ENCODE data around the gene LPGAT1.

Gene LPGAT1

DNA sequence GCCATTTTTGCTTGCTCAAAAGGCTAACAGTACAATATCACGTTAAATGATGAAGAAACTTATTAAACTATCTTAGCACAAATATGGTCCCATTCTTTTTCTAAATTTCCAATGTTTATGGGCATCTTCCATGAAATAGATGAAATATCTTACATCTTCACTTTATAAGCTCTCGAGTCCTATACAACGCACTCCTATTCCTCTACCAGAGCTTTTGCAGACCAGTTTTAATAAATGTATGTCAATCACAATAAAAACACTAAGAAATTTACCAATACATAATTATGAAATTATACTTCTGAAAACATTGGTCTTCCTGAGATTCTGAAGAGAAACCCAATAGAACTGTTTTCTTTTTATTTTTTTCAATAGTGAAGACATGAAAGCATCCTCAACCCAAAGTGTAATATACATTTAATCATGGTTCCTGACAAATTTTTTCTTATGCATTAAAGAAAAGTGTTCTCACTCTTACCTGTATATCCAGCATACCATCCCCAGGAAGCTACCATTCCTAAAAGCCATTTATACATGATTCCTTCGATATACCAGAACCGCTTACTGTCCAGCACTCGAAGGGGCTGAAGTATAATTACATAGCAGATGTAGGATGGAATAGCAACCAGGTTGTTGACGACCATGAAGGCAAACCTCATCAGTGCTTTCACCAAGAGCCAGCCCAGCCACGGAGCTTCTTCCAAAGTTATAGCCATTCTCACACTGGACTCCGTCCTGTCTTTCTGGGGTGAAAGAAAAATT, 1.8 kb downstream of the LPGAT1 start:
- DNase-seq (ENCODE audit: low spot score) = no peak

DNA sequence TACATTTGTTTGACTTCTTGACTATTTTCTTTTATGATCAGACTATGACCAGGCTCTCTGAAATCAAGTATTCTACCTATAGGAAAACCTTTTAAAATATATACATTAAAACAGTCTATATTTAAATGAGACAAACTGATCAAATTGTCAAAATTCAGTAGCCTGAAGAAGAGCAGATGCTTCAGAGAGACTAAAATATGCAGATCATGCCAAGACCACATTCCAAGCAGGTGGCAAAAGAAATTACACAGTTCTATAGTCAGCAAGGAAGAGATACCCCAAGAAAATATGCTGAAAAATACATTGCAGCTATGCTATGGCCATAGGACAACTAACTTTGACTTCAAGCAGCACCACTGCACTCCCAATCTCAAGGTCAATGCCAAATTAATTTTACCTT, 3.5 kb downstream of the LPGAT1 start:
- no peak for DNase-seq (ENCODE audit: low spot score)

GRCh38 chr1:211825980-211826379, 4.6 kb downstream of the LPGAT1 start:
- no peak for DNase-seq (ENCODE audit: low spot score)

- no peak for DNase-seq (ENCODE audit: low spot score)
Observed at GRCh38 chr1:211822677-211823407, 7.7 kb downstream of the LPGAT1 start.

- no peak for DNase-seq (ENCODE audit: low spot score)
Observed at GRCh38 chr1:211816586-211816985, 14.0 kb downstream of the LPGAT1 start.

- no peak for DNase-seq (ENCODE audit: low spot score)
Observed at GRCh38 chr1:211814313-211814712, 16.2 kb downstream of the LPGAT1 start.

DNA sequence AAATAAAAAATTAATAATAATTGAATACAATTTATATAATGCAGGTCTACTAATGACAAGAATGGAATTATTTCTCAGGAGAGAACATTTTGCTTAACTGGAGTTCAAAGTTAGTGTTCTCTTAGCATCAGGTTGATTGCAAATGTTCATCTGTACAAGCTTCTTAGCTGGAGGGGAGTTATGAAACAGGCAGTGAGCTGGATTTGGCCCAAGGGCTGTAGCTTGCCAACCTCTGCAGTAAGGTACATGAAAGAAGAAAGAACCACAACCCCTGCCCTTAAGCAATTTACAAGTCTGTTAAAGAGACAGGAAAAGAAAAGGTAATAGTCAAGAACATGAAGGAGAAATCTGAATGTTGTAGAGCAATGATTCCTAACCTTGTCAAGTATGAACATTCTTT, 17.0 kb downstream of the LPGAT1 start:
- no peak for DNase-seq (ENCODE audit: low spot score)

- no peak for DNase-seq (ENCODE audit: low spot score)
Observed at GRCh38 chr1:211812584-211812983, 18.0 kb downstream of the LPGAT1 start.

- no peak for DNase-seq (ENCODE audit: low spot score)
Observed at GRCh38 chr1:211811848-211812247, 18.7 kb downstream of the LPGAT1 start.

GRCh38 chr1:211811126-211811525, 19.4 kb downstream of the LPGAT1 start:
- DNase-seq (ENCODE audit: low spot score) = no peak

- DNase-seq (ENCODE audit: low spot score) = no peak
Observed at GRCh38 chr1:211808475-211808874, 22.1 kb downstream of the LPGAT1 start.

DNA sequence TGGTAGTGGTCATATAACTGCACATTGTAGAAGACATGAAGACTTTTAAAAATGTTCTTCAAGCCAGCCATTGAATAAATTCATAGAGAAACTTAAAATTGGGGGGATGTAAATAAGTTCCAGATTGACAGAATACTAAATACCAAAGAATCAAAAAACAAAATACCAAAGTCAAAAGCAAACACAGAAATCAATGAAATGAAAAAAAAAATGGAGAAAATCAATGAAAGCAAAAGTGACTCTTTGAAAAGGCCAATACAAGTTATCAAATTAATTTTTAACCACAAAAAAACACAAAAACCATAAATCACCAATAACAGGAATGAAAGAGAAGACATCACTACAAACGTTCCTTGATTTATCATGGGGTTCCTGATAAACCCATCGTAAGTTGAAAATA, 25.6 kb downstream of the LPGAT1 start:
- DNase-seq (ENCODE audit: low spot score) = no peak

- DNase-seq (ENCODE audit: low spot score) = no peak
Observed at GRCh38 chr1:211800925-211801607, 29.5 kb downstream of the LPGAT1 start.

GRCh38 chr1:211797994-211798393, 32.6 kb downstream of the LPGAT1 start:
- no peak for DNase-seq (ENCODE audit: low spot score)

DNA sequence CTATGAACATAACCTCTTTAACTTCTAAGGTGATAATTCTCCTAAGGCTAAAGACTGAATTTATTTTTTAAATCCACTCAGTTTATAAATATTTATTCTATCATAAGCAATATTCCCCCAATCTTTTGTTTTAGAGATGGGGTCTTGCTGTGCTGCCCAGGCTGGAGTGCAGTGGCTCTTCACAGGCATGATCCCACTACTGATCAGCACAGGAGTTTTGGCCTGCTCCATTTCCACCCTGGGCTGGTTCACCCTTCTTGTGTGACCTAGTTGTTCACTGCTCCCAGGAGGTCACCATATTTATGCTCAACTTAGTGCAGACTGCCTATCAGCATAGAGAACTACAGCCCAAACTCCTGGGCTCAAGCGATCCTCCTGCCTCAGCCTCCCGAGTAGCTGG, 38.6 kb downstream of the LPGAT1 start:
- DNase-seq (ENCODE audit: low spot score) = no peak

- DNase-seq (ENCODE audit: low spot score) = no peak
Observed at GRCh38 chr1:211789641-211790464, 40.7 kb downstream of the LPGAT1 start.

- no peak for DNase-seq (ENCODE audit: low spot score)
Observed at GRCh38 chr1:211788626-211789025, 41.9 kb downstream of the LPGAT1 start.

- DNase-seq (ENCODE audit: low spot score) = no peak
Observed at GRCh38 chr1:211783897-211784296, 46.7 kb downstream of the LPGAT1 start.

DNA sequence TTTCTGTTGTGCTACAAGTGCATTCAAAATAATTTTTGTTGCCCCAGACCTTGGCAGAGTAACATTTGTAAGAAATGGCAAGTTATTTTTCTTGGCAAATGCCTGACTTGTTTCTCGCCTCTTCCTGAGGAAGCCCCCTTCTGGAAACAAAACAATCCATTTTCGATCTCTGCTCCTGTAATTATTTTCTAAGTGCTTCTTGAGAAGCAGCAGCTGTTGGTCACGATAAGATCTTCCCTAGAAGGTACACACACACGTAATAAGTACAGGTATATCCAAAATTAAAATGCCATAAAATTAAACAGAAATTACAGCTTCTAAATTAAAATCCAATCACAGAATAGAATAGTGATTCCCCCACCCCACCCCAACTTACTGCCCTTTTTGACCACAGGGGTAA, 47.3 kb downstream of the LPGAT1 start:
- DNase-seq (ENCODE audit: low spot score) = no peak

DNA sequence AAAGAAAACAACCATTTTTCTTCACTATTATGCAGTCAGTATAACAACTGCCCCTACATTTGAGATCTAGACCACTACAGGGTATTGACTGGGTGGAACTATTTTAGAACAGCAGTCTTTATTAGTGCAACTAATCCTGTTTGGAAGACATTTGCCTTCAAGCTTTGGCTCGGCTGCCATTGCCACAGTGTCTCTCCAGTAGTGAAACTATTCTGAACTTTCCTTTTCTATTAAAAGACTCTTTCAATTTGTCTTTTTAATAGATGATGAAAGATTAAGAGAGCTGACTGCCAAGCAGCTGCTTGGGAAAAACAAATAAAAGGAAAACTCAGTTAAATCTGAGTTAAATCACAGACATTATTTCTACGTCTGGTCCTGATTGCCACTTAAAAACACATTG, 49.3 kb downstream of the LPGAT1 start:
- DNase-seq (ENCODE audit: low spot score) = no peak

DNA sequence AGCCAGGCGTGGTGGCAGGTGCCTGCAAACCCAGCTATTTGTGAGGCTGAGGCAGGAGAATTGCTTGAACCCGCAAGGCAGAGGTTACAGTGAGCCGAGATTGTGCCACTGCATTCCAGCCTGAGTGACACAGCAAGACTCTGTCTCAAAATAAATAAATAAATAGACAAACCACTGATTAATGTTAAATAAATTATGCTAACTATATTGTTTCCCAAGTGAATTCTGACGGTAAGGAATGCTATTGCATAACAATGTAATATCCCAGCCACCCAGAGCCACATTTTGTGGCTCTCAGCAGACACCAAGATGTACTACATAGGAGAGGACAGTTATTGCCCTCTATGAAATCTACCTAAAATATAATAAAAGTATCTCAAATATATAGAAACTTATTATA, 55.4 kb downstream of the LPGAT1 start:
- DNase-seq (ENCODE audit: low spot score) = no peak

- no peak for DNase-seq (ENCODE audit: low spot score)
Observed at GRCh38 chr1:211764701-211765100, 65.9 kb downstream of the LPGAT1 start.
